Measurements from ENCODE around the gene KIAA0513.
"Not testable (repeated sequence)": the region's sequence is repeated elsewhere in the genome, so short reads cannot be mapped to it uniquely, and the experiment has no call there.

Gene KIAA0513

GRCh38 chr16:85051683-85052082, 24.1 kb downstream of the KIAA0513 start:
- no peak for DNase-seq

DNA sequence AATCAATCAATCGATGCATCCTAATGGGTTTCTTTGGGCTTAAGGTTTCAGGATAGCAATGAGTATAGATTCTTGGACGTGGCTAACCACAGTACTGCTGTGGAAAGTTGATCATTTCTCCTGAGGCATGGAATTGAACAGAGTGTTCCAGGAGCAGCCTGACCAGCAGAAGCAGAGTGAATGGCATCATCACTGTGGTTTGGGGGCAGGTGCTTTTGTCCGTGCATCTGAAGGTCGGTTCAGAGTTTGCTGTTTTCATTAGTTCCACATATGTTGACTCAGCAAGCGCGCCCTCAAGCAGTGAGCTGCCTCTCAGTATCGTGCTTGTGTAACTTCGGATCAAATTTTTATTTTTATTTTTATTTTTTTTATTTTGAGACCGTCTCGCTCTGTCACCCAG, 24.9 kb downstream of the KIAA0513 start:
- DNase-seq = no peak

DNA sequence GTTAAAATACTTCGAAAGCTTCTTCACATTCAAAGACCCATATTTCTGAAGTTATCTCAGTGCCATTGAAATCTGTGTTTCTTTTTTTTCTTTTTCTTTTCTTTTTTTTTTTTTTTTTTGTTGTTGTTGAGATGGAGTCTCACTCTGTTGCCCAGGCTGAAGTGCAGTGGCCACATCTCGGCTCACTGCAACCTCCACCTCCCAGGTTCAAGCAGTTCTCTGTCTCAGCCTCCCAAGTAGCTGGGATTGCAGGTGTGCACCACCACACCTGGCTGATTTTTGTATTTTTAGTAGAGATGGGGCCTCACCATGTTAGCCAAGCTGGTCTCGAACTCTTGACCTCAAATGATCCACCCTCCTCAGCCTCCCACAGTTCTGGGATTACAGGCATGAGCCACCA, 26.7 kb downstream of the KIAA0513 start:
- DNase-seq = not testable (repeated sequence)

GRCh38 chr16:85054948-85055492, 27.4 kb downstream of the KIAA0513 start:
- no peak for DNase-seq

DNA sequence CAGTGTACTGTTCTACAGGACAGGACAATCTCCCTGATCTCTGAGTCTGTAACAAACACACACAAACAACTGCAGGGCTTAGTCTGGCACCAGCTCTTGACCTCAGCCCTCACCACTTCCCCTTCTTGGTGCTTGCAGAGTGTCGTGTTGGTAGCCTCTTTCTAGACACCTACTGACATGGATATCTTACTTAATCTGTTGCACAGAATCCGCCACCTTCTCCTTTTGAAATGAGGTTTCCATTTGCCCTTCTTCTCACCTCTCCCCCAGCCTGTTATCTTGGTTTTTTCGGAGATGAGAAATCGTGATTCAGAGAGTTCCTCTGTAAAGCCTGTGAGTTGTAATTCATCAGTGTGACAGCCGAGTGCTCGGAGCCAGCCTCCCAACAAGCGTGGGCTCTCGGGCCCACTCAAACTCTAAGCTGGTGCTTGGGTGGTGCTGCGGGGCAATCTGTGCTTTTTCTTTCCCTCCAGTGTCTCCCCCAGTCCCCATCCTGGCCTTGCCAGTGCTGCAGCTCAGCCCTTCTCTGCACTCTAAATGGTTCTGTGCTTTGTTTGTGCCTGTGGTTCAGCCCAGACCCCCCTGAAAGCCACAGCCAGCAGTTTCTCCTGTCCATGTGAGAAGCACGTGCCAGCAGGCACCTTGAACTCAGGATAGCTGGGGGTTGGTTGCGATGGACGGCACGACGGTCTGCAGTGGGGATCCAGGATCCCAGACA, 28.1 kb downstream of the KIAA0513 start:
- DNase-seq = no peak

DNA sequence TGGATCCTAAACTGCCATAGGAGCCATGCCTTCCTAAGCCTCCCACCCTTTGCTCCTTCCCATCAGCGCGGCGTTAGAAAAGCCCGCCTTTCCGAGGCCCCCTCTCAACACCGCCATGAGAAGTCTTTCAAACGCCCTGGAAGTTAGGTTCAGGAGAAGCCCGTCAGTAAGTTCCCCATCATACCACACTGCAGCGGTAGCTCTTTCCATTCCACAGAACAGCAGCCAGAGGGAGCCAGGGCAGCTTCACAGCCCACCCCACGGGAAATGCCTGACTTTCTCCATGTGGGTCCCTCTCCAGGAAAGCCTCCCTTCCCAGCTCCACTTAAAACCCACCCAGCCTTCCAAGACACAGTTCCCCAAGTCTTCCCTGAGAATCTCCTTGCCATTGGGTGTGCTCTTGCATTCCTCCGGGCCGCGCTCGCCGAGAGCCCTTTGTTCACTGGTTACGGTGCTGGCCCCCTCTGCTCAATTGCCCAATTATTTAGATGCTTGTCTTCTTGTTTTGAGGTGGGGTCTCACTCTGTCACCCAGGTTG, 28.7 kb downstream of the KIAA0513 start:
- no peak for DNase-seq

DNA sequence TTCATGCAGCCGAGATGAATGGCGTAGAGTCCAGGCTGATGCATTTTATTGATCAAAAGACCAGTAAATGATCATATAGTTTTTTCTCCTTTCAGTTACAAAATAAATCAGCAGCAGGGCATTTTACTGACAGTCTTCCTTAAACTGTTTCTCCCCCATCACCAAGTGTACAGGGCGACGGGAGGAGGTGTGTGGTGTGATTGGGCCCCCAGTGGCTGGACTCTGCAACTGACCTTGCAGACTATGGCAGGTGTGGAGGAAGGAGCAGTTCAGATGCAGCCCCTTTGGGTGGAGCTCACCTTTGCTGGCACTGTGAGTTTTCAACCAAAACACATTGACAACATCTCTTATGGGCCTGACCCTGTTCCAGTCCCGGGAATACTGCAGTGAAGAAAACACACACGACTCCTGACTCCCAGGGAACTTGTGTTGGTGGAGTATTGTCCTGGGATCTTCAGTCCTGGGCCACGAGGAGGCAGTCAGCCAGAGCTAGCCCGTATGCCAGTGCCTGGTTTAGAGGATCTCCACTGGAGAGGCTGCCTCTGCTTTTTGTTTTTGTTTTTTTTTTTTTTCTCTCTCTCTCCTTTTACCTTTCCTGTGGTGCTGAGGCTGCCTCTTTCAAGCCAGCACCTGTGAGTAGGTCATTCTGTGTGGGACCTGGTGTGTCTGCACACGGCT, 29.8 kb downstream of the KIAA0513 start:
- no peak for DNase-seq

GRCh38 chr16:85057948-85058347, 30.4 kb downstream of the KIAA0513 start:
- no peak for DNase-seq

DNA sequence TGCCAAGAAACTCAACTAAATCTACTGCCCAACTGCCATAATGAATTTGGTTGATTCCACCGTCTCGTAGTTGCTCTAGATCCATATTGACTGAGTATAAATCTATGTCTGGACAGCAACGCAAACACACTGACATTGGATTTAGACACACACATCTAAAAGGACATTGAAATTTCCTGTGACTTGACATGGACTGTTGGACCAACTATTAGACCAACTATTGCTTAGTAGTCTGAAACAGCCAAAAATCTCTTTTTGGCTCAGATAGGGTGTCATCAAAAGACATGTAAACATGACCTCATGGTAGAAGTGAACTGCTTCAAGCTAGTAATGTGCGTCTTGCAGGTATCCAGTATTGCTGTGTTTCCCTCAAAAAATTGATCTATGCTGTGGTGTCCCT, 31.3 kb downstream of the KIAA0513 start:
- no peak for DNase-seq

GRCh38 chr16:85061566-85061965, 34.0 kb downstream of the KIAA0513 start:
- no peak for DNase-seq

DNA sequence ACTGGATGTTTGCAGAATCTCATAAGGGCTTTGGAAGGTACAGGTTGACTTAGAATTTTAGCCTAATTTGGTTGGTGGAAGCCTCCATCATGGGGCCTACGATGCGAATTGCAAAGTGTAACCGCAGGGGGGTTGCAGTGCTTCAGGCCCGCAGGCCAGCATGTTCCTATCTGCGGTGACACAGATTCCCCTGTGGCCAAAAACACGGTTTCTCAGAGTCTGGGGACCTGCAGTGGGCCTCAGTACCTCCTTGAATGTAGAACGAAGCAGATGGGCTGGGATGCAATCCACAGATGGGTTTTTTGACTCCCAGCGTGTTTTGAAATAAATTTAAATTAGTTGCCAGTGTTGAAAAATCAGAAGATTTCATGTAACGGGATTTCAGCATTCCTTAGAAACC, 34.7 kb downstream of the KIAA0513 start:
- DNase-seq = no peak

DNA sequence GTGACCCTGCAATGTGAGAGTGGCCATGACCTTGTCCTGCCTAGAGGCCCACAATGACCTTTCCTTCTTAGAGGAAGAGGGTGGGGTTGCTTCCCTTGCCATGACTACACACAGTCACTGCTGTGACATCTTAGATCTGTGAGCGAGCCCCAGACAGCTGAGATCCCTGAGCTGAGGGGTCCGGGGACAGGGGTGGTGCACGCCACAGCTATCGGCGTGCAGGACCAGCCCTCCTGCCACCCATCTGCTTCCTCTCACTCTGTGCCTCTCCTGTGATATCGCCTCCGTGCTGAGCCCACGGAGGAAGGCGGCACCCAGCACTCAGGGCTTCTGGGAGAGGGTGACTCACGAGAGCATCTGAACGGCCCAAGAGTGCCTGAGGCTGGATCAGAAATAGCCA, 35.2 kb downstream of the KIAA0513 start:
- no peak for DNase-seq

DNA sequence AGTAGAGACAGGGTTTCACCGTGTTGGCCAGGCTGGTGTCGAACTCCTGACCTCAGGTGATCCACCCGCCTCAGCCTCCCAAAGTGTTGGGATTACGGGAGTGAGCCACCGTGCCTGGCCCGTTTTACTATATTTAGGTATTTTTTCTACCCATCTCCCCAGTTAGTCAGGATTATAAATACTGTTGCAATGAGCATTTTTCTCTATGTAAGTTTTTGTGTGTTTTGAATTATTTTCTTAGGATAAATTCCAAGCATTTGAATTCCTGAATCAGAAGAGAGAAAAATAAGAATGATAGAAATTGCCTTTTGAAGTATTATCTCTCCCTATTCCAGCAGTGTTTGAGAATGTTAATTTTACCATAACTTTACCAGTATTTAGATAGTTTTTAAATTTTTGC, 36.6 kb downstream of the KIAA0513 start:
- no peak for DNase-seq

- DNase-seq = no peak
Observed at GRCh38 chr16:85065099-85065498, 37.5 kb downstream of the KIAA0513 start.

DNA sequence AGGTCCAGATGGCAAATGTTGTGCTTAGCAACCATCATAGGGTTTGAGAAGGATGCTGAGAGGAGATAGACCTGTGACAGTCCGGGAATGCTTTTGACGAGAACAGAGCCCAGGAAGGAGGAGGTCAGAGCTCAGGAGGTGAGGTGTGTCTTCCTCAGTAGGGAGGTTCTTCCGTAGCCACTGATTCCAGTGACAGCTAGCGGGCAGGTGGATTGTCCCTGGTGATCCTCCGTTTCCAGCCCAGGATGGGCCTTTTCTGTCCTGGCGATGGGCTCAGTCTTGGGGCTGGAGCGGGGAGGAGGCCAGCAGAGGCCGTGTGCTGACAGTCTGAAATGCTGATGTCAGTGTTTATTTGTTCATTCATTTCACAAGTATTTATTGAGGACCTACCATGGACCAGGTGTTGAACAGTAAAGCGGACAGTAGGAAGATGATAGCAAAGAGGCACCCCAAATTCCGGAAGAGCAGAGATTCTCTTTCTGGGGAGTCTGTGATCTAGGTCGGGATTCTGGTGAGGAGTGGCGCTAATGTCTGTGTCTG, 38.8 kb downstream of the KIAA0513 start:
- no peak for DNase-seq

- DNase-seq = no peak
Observed at GRCh38 chr16:85067024-85067423, 39.4 kb downstream of the KIAA0513 start.

- no peak for DNase-seq
Observed at GRCh38 chr16:85067426-85067825, 39.8 kb downstream of the KIAA0513 start.

GRCh38 chr16:85068746-85069145, 41.2 kb downstream of the KIAA0513 start:
- no peak for DNase-seq

- DNase-seq = no peak
Observed at GRCh38 chr16:85069171-85069570, 41.6 kb downstream of the KIAA0513 start.

- no peak for DNase-seq
Observed at GRCh38 chr16:85072076-85072860, 44.7 kb downstream of the KIAA0513 start.

- no peak for DNase-seq
Observed at GRCh38 chr16:85072947-85073346, 45.4 kb downstream of the KIAA0513 start.

DNA sequence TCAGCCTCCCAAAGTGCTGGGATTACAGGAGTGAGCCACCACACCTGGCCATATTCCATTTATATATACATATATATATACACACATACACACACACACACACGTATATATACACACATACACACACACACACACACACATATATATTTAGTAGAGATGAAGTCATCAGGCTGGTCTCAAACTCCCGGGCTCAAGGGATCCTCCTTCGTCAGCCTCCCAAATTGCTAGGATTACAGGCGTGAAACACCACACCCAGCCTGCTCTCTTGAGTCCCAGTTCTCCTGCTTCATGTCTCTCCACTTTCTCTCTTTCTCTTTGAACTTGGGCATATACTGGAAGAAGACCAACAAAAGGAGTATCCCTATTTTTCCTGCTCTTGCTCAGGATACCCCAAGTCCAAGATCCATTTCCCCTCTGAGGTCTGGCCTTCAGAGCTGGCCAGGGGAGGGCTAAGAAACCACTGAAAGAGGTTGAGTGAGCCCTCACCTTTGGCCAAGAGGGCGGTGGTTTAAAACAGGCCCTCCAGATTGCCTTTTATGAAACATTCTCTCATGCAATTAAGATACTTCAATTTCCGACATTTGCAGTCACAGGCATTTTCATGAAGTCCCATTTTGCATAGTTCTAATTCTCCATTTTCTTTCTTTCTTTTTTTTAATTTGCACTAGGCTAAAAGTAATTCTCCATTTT, 46.8 kb downstream of the KIAA0513 start:
- DNase-seq = no peak

Measured in NCI-H1105 treated with DMSO at 0.1 percent for 48 hours (cell line).